Measurements from ENCODE around the gene ZNF774.

DNA sequence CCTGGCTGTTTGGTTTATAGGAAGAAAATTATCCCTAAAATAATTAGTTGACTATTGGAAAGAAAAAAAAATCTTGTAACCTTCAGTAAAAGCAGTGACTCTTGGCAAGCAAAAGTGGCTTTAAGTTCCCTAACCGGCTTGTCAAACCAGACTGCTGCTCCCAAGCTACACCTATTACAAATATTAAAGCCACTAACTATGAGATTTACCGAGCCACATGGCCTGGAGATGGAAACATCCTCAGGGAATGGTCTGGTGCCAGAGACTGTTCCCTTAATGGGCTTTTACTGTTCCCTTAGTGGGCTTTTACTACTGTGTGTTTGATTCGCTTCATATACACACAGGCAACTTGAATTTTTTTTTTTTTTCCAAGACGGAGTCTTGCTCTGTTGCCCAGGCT is 35.9 kb upstream of the ZNF774 start:
- TF ChIP-seq POLR2A (IDR thresholded peaks at IDR 0.05), result no peak
- TF ChIP-seq, protein P1, sequence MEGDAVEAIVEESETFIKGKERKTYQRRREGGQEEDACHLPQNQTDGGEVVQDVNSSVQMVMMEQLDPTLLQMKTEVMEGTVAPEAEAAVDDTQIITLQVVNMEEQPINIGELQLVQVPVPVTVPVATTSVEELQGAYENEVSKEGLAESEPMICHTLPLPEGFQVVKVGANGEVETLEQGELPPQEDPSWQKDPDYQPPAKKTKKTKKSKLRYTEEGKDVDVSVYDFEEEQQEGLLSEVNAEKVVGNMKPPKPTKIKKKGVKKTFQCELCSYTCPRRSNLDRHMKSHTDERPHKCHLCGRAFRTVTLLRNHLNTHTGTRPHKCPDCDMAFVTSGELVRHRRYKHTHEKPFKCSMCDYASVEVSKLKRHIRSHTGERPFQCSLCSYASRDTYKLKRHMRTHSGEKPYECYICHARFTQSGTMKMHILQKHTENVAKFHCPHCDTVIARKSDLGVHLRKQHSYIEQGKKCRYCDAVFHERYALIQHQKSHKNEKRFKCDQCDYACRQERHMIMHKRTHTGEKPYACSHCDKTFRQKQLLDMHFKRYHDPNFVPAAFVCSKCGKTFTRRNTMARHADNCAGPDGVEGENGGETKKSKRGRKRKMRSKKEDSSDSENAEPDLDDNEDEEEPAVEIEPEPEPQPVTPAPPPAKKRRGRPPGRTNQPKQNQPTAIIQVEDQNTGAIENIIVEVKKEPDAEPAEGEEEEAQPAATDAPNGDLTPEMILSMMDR (IDR thresholded peaks at IDR 0.05), result no peak
- peak; percentile 81 for TF ChIP-seq POLR2AphosphoS5 (IDR thresholded peaks at IDR 0.05)
